HK-2 (cell line): ENCODE measurements around the gene PIK3R5.

Source experiments
- DNase-seq: peaks from one replicate; pipeline ENCODE4 v3.0.0-alpha.2; 2018; ENCODE audit not compliant: unreplicated experiment

The PIK3R5 gene

GRCh38 chr17:8832711-8833352, 132.7 kb downstream of the PIK3R5 start:
- DNase-seq = no peak

GRCh38 chr17:8831234-8831849, 134.2 kb downstream of the PIK3R5 start:
- no peak for DNase-seq

GRCh38 chr17:8830141-8830540, 135.4 kb downstream of the PIK3R5 start:
- no peak for DNase-seq

- no peak for DNase-seq
Measured at GRCh38 chr17:8829036-8829941, 136.2 kb downstream of the PIK3R5 start.
